HG03354 (cell line): ENCODE results near the gene DCUN1D4.

Experiments
- ATAC-seq: cut with Tn5 transposase; IDR thresholded peaks from one replicate; pipeline ENCODE4 v1.9.1; 2021; ENCODE audit warnings: mild to moderate bottlenecking; ENCODE audit not compliant: unreplicated experiment, poor library complexity, severe bottlenecking

DCUN1D4 gene

GRCh38 chr4:51851937-51852290 is 9.0 kb downstream of the DCUN1D4 start:
- no peak for ATAC-seq

GRCh38 chr4:51853027-51853682 is 10.2 kb downstream of the DCUN1D4 start:
- ATAC-seq: no peak

- no peak for ATAC-seq
Observed at GRCh38 chr4:51855270-51855669, 12.3 kb downstream of the DCUN1D4 start.

- ATAC-seq: no peak
Observed at GRCh38 chr4:51855751-51856150, 12.8 kb downstream of the DCUN1D4 start.

- ATAC-seq: no peak
Observed at GRCh38 chr4:51858605-51859202, 15.8 kb downstream of the DCUN1D4 start.

- ATAC-seq: no peak
Observed at GRCh38 chr4:51859476-51860031, 16.6 kb downstream of the DCUN1D4 start.

GRCh38 chr4:51862199-51862598 is 19.2 kb downstream of the DCUN1D4 start:
- ATAC-seq: no peak

GRCh38 chr4:51862781-51863180 is 19.8 kb downstream of the DCUN1D4 start:
- no peak for ATAC-seq

GRCh38 chr4:51865717-51866116 is 22.8 kb downstream of the DCUN1D4 start:
- ATAC-seq: no peak

GRCh38 chr4:51866835-51867234 is 23.9 kb downstream of the DCUN1D4 start:
- ATAC-seq: no peak

- no peak for ATAC-seq
Observed at GRCh38 chr4:51867689-51868448, 24.9 kb downstream of the DCUN1D4 start.

GRCh38 chr4:51868449-51868847 is 25.5 kb downstream of the DCUN1D4 start:
- no peak for ATAC-seq

GRCh38 chr4:51870441-51871188 is 27.7 kb downstream of the DCUN1D4 start:
- no peak for ATAC-seq

GRCh38 chr4:51872283-51872997 is 29.5 kb downstream of the DCUN1D4 start:
- no peak for ATAC-seq

GRCh38 chr4:51874551-51874950 is 31.6 kb downstream of the DCUN1D4 start:
- no peak for ATAC-seq

GRCh38 chr4:51878431-51878830 is 35.5 kb downstream of the DCUN1D4 start:
- no peak for ATAC-seq

GRCh38 chr4:51880016-51880915 is 37.3 kb downstream of the DCUN1D4 start:
- no peak for ATAC-seq

- ATAC-seq: no peak
Observed at GRCh38 chr4:51884055-51884454, 41.1 kb downstream of the DCUN1D4 start.

GRCh38 chr4:51884606-51885005 is 41.7 kb downstream of the DCUN1D4 start:
- ATAC-seq: no peak
